Neutrophil (primary cell): ENCODE results near the gene LHX2.

Experiments
- H3K27ac ChIP-seq: fragments of 200-600 bp; sonication (generic); 2 replicates; pipeline ENCODE4 v1.5.1; 2016; ENCODE audit warnings: mild to moderate bottlenecking, moderate library complexity
- H3K27me3 ChIP-seq: fragments of 200-600 bp; sonication (generic); 2 replicates; pipeline ENCODE4 v1.6.0; 2016; ENCODE audit warnings: mild to moderate bottlenecking
- H3K36me3 ChIP-seq: fragments of 200-600 bp; sonication (generic); 2 replicates; pipeline ENCODE4 v1.5.1; 2017
- H3K4me1 ChIP-seq, 2 experiments: fragments of 200-600 bp in 1 of 2; sonication (generic) in 1 of 2; 1 replicate in 1 of 2; 2 replicates in 1 of 2; pipeline versions ENCODE4 v1.5.1 to v1.6.1; 2013 to 2016; ENCODE audit warnings: low read depth in 1 of 2, low read length in 1 of 2, mild to moderate bottlenecking in 1 of 2, moderate library complexity in 1 of 2; ENCODE audit not compliant: control insufficient read depth in 1 of 2, insufficient read depth in 1 of 2
- H3K4me3 ChIP-seq, 2 experiments: fragments of 200-600 bp in 1 of 2; sonication (generic) in 1 of 2; 1 replicate in 1 of 2; 2 replicates in 1 of 2; pipeline ENCODE4 v1.5.1; 2013 to 2016; ENCODE audit warnings: low read depth in 1 of 2, low read length in 1 of 2, mild to moderate bottlenecking in 1 of 2, moderate library complexity in 1 of 2
- H3K9me3 ChIP-seq: fragments of 200-600 bp; sonication (generic); 2 replicates; pipeline ENCODE4 v1.5.1; 2016
- CTCF ChIP-seq: fragments of 200-600 bp; sonication (generic); IDR thresholded peaks from 2 replicates; pipeline ENCODE4 v1.5.1; 2016; ENCODE audit warnings: antibody characterized with exemption

Gene LHX2

DNA sequence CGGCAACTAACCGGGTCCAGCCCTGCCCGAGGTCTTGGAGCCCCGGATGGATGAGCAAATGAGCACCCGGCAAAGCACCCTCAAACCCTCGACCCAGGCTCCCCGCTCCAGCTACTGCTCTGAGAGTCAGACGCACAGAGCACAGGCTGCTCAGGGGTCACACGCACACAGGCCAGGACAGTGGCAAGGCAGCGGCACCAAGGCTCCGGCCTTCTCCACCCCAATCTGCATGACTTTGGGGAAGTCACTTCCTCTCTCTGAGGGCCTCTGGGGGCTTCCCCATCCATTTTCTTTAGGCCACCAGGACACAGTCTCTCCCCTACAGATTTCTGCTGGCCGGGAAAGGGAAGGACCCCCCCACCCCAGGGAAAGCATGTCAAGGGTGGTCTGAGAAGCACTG lies 18.0 kb downstream of the LHX2 start:
- peaks cover 100% of the 10 kb centered on the region for H3K27me3 ChIP-seq
- no peak overlapping the region for H3K27ac ChIP-seq
- no peaks in the 10 kb centered on the region for H3K4me1 ChIP-seq
- H3K36me3 ChIP-seq, result no peaks in the 10 kb centered on the region
- H3K9me3 ChIP-seq, result no peaks in the 10 kb centered on the region
- no peak overlapping the region for H3K4me3 ChIP-seq
- no peak for TF ChIP-seq CTCF

- Histone ChIP-seq H3K9me3 (no peaks in the 10 kb centered on the region), H3K27me3 (peaks cover 100% of the 10 kb centered on the region), H3K36me3 (no peaks in the 10 kb centered on the region), H3K4me3 (no peak overlapping the region), H3K27ac (no peak overlapping the region), H3K4me1 (no peaks in the 10 kb centered on the region)
- no peak for TF ChIP-seq CTCF
Measured at GRCh38 chr9:124030969-124031451, 19.4 kb downstream of the LHX2 start.

DNA sequence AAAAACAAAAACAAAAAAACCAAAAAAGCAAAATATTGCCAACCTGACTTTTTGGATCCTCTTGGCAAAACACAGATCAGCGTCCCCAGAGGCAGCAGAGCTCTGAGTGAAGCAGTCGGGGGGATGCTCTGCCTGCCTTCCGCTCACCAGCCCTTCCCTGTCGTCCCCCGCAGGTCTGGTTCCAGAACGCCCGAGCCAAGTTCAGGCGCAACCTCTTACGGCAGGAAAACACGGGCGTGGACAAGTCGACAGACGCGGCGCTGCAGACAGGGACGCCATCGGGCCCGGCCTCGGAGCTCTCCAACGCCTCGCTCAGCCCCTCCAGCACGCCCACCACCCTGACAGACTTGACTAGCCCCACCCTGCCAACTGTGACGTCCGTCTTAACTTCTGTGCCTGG lies 20.7 kb downstream of the LHX2 start:
- TF ChIP-seq CTCF, result no peak
- Histone ChIP-seq H3K27me3 (peaks cover 100% of the 10 kb centered on the region), H3K4me1 (no peaks in the 10 kb centered on the region), H3K9me3 (no peaks in the 10 kb centered on the region), H3K36me3 (no peaks in the 10 kb centered on the region), H3K4me3 (no peak overlapping the region), H3K27ac (no peak overlapping the region)

DNA sequence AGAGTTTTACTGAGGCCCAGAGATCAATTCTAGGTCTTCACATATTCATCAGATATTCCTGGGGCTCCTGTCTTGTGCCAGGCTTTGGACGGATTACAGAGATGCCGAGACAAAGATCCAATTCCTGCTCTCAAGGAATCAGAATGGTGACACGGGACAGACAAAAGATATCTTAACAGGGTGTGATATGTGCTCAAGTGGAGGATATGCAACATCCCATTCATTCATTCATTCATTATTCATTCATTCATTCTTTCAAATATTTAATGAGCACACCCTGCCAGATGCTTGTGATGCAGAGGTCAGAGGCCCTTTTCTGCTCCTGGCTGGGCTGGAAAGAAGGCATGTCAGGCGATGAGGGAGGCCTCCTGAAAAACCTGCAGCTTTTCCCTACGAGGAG lies 21.8 kb downstream of the LHX2 start:
- Histone ChIP-seq H3K27me3 (peaks cover 100% of the 10 kb centered on the region), H3K4me1 (no peaks in the 10 kb centered on the region), H3K4me3 (no peak overlapping the region), H3K9me3 (no peaks in the 10 kb centered on the region), H3K27ac (no peak overlapping the region), H3K36me3 (no peaks in the 10 kb centered on the region)
- no peak for TF ChIP-seq CTCF

GRCh38 chr9:124033967-124034366 lies 22.4 kb downstream of the LHX2 start:
- H3K9me3 ChIP-seq, result no peaks in the 10 kb centered on the region
- peaks cover 100% of the 10 kb centered on the region for H3K27me3 ChIP-seq
- H3K27ac ChIP-seq, result no peak overlapping the region
- TF ChIP-seq CTCF, result no peak
- no peak overlapping the region for H3K4me3 ChIP-seq
- H3K36me3 ChIP-seq, result no peaks in the 10 kb centered on the region
- H3K4me1 ChIP-seq, result no peaks in the 10 kb centered on the region
